HG02759 (cell line): Measurements from ENCODE around the gene VRK3.
"Not testable (repeated sequence)": the region's sequence is repeated elsewhere in the genome, so short reads cannot be mapped to it uniquely, and the experiment has no call there.

Source experiments
- ATAC-seq: cut with Tn5 transposase; IDR thresholded peaks from one replicate; pipeline ENCODE4 v1.9.1; 2021; ENCODE audit warnings: mild to moderate bottlenecking, moderate library complexity; ENCODE audit not compliant: unreplicated experiment

Gene VRK3

GRCh38 chr19:49988433-49988832 lies 36.7 kb downstream of the VRK3 start:
- no peak for ATAC-seq

GRCh38 chr19:49988007-49988406 lies 37.2 kb downstream of the VRK3 start:
- no peak for ATAC-seq

- ATAC-seq = no peak
Measured at GRCh38 chr19:49987159-49987698, 37.9 kb downstream of the VRK3 start.

DNA sequence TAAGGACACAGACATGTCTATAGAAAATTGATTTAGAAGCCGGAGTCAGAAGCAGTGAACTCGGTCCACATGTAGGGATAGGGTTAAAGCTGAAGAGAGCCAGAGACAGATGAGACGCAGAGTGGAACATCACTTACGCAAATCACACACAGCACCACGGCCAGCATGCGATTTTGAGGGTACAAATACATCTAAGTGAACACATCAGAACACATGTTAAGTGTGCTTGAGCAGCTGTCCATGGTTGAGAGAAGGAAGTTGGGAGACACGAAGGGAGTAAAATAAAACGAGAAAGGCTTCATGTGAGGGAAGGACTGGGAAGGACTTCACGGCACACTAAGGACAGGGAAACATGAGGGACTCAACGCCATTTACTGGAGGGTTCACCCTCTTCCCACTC lies 38.8 kb downstream of the VRK3 start:
- no peak for ATAC-seq

DNA sequence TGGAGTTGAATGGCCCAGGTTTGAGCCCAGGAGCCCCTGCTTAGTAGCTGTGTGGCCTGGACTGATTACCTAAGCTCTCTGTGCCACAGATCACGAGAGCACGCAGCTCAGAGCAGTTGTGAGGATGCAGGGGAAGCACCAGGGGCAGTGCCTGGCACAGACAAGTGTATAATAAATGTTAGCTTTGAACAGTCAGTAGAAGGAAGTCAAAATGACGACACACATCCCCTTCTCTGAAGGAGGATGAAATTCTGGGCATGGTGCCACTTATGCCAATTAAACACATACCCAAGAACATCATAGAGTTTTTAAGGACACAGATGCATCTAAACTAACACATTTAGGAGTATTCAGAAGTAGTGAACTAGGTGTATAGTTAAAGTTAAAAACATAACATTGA lies 39.3 kb downstream of the VRK3 start:
- no peak for ATAC-seq

- ATAC-seq = no peak
Measured at GRCh38 chr19:49984491-49984890, 40.7 kb downstream of the VRK3 start.

DNA sequence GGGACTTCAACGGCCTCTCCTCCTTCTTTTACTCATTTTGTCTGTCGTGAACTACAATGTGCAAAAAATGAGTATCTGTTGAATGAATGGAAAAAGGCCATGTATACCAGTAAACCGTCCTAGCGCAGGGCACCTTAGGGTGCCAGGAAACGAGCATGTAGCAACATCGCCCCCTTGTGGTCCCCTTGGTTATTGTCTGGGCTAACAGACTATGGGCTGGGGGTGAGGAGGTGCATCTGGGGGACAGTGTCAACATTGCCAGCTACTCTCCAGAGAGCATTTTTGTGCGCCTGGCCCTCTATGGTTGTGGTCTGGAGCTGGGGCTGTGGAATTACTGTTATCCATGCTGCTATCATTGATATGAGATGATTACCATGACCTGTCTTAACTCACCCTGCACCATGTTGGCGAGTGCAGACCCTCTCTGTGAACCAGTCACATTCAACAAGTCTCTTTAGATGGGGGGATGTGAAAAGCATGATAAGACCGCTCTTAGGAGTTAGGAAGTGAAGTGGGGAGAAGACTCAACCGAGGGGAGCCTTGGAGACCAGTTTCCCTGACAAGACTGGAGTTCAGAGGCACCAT lies 41.4 kb downstream of the VRK3 start:
- ATAC-seq = no peak

DNA sequence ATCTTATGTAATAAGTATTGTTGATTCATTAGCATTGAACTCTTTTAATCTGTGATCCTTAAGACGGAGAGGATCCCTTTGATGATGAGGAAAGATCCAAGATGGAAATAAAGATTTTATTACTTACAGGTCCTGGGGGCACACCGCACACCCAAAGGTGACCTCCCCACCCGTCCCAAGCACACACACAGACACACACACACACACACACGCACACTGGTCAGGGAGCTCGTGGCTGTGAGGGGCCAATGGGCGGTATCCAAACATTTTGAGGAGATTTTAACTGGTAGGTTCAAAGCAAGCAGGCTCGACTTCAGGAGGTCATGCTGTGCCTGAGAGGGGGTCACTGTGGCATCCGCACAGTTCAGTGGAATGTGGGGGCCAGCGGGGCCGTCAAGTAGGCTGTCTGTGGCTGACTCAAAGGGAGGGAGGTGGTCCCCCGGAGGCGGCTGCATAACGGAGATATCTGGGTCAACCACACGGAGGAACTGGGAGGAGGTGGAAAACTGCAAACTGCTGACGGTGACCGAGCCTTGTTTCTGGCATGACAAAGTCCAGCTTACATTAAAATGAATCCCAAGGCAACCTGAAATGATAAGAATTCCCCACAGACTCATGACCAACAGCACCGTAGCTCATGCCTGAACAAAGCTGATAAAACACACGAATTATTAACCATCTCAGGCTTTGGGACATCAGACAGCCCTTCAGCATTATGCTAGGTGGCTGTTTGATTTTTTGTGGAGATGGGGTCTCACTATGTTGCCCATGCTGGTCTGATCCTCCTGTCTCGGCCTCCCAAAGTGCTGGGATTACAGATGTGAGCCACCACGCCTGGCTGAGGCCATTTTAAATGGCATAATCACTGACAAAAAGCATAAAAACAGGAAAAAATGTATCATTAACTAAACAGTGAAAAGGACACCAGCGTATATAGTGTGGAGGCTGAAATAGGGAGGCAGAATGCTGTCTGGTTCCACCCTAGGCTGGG lies 43.3 kb downstream of the VRK3 start:
- ATAC-seq = no peak

DNA sequence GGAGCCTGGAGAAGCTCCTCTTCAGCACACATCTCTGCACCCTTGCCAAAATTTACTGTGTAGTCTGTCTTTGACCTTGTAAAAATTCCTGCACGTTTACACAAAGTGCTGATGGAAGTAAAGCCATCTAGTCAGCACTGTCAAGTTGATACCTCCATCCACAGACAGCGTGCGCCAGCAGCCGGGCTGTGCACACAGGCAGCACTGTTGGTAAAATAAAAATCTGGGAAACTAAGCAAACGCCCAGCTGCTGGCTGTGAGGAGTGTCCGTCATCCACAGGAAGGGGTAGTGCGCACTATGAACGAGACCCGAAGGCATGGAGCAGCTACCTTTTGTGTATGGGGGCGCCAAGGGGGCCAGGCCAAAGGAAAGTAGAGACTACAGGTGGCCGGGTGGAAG lies 46.8 kb downstream of the VRK3 start:
- ATAC-seq = no peak

DNA sequence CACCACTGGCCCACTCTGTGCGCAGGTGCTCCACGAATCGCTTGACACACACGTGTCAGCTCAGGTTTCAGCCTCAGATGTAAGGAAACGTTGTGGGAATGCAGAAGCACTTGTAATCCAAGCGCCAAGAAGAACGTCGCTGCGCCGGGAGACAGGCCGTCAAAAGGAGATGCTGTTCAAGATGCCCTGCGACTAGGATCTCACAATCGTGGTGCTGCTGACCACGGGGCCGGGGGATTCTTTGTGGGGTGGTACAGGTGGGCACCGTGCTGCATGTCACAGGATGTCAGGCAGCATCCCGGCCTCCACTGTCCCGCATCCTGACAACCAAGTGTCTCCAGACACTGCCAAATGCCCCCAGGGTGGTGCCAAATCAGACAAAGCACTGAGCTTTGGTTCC lies 47.3 kb downstream of the VRK3 start:
- no peak for ATAC-seq

DNA sequence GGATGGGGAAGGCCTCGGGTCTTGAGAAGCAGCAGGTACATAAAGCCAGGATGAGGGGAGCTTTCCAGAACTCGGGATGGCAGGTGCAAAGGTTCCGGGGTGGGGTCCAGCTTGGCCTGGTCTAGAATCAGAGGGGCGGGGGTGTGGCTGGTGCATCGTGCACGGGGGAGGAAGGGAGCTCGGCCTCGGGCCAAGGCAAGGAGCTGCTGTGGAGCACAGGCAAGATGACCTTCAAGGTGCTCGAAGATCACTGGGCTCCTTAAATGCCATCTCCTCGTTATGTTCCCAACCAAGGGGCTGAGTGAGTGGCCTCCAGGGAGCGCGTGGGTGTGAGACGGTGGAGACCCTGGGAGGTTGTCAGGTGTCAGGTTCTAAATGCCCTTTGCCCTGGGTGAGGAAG lies 48.1 kb downstream of the VRK3 start:
- ATAC-seq = no peak

DNA sequence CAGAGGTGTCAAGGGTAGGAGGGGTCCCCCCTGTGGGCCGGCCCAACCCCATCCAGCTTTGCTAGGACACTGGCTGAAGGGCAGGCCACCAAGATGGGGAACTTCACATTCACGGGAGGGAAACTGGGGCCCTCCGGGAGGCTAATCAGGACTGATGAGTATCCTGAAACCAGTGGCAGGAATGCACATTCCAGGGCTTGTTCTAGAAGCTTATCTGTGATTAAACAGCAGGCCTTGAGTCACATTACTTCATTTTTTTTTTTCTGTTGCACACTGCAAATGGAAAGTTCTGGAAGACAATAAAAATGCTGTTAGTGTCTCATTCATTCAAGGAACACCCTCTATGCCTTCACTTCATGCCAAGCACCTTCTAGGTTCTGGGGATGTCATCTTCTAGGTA lies 48.7 kb downstream of the VRK3 start:
- ATAC-seq = no peak

GRCh38 chr19:49975051-49975450 lies 50.1 kb downstream of the VRK3 start:
- no peak for ATAC-seq

DNA sequence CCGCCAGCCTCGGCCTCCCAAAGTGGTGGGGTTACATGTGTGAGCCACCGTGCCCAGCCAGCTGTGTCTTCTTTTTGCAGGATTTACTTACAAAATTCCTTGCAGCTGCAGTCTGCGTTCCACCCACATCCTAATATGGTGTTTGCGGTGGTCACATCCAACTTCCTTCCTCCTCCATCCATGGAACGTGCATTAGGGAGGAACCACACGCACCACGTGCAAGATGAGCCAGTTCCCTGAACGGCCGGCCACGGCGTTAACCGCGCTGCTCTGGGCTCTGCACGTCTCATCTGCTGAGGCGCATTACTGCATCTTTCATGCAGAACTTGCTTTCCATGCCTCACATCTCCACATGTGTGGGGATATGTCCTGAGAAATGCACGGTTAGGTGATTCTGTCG lies 51.2 kb downstream of the VRK3 start:
- ATAC-seq = no peak

GRCh38 chr19:49972841-49973240 lies 52.3 kb downstream of the VRK3 start:
- ATAC-seq = no peak

GRCh38 chr19:49971991-49972411 lies 53.2 kb downstream of the VRK3 start:
- no peak for ATAC-seq

DNA sequence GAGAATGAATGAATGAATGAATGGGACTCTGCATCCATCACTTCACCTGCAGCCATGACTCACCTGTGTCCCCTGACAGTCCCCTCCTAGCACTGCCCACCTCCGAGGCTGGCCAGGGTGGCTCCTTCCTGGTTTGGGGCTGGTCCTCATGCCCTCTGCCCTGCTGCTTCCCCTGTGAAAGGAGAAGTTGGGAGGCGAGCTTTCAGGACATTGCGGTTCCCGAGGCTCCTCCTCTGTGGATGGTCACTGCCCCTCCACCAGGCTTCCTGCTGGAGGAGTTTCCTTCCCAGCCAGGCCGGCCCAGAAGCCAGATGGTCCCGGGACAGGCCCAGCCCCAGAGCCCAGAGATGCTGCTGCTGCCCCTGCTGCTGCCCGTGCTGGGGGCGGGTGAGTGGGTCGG lies 55.8 kb downstream of the VRK3 start:
- ATAC-seq = not testable (repeated sequence)

DNA sequence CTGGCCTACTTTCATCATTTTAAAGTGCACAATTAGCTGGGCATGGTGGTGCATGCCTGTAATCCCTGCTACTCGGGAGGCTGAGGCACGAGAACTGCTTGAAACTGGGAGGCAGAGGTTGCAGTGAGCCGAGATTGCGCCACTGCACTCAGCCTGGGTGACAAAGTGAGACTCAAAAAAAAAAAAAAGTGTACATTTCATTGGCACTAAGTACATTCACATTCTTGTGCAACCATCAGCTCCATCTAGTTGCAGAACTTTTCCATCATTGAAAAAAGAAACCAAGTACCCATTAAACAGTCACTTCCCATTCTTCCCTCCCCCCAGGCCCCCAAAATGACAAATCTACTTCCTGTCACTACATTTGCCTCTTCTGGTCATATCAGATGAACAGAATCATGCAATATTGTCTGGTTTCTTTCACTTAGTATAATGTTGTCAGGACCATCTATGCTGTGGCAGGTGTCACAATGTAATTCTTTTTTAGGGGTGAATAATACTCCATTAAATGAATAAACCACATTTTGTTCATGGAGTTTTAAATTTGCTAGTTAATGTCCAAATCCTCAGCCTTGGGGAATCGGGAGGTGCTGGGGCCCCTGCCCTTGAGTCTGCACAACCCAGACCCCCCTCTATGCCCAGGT lies 56.8 kb downstream of the VRK3 start:
- ATAC-seq = no peak

DNA sequence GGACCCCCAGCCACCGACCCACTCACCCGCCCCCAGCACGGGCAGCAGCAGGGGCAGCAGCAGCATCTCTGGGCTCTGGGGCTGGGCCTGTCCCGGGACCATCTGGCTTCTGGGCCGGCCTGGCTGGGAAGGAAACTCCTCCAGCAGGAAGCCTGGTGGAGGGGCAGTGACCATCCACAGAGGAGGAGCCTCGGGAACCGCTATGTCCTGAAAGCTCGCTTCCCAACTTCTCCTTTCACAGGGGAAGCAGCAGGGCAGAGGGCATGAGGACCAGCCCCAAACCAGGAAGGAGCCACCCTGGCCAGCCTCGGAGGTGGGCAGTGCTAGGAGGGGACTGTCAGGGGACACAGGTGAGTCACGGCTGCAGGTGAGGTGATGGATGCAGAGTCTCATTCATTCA lies 64.2 kb downstream of the VRK3 start, which contains the start of gene SIGLEC11:
TSS of gene SIGLEC11 (minus strand) at position 193 of the 400 bp plus-strand sequence. CDS start at position 102, 91 bp downstream.
- not testable (repeated sequence) for ATAC-seq

DNA sequence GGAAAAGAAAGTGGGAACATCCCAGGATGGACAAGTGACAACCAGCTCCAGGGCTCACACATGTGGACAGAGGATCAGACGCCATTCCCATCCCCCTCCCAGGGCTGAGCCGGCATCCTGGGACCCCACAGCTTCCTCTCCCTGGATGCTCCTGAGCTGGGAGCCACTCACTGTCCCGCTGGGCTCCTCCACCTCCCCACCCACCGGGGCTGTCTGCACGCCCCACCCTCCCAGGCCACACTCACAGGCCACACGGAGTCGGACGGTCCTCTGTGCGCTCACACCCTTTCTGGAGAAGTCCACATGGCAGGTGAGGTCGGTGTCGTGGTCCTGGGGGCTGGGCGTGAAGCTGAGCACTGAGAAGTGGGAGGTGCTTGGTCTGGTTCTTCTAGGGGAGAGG lies 65.3 kb downstream of the VRK3 start:
- ATAC-seq = not testable (repeated sequence)

- not testable (repeated sequence) for ATAC-seq
Measured at GRCh38 chr19:49958596-49958995, 66.6 kb downstream of the VRK3 start.
